GM08714 (cell line): Measurements from ENCODE around the gene NCKAP1.
"Not testable (repeated sequence)": the region's sequence is repeated elsewhere in the genome, so short reads cannot be mapped to it uniquely, and the experiment has no call there.

Source experiments
- H3K4me3 ChIP-seq: fragments of 200-500 bp; sonication (Bioruptor generic); 2 replicates; pipeline ENCODE4 v1.5.1; 2014; ENCODE audit warnings: mild to moderate bottlenecking, low read length, inconsistent platforms
- ZNF274 ChIP-seq: IDR thresholded peaks from 2 replicates; pipeline ENCODE4 v1.6.1; 2012; ENCODE audit warnings: mild to moderate bottlenecking, low read depth, low read length

The NCKAP1 gene

GRCh38 chr2:182895798-182896197 lies 142.5 kb downstream of the NCKAP1 start:
- TF ChIP-seq ZNF274, result no peak

GRCh38 chr2:182895169-182895568 lies 143.1 kb downstream of the NCKAP1 start:
- H3K4me3 ChIP-seq, result no peak overlapping the region

More at GRCh38 chr2:182895798-182896197, 142.5 kb downstream of the NCKAP1 start:
- H3K4me3 ChIP-seq, result no peak overlapping the region

GRCh38 chr2:182894174-182894573 lies 144.1 kb downstream of the NCKAP1 start:
- no peak for TF ChIP-seq ZNF274

More at GRCh38 chr2:182895169-182895568, 143.1 kb downstream of the NCKAP1 start:
- TF ChIP-seq ZNF274, result no peak

GRCh38 chr2:182893666-182894065 lies 144.6 kb downstream of the NCKAP1 start:
- TF ChIP-seq ZNF274, result no peak
- H3K4me3 ChIP-seq, result no peak overlapping the region

More at GRCh38 chr2:182894174-182894573, 144.1 kb downstream of the NCKAP1 start:
- H3K4me3 ChIP-seq, result no peak overlapping the region

GRCh38 chr2:182893035-182893434 lies 145.2 kb downstream of the NCKAP1 start:
- not testable (repeated sequence) for H3K4me3 ChIP-seq

GRCh38 chr2:182891611-182892010 lies 146.6 kb downstream of the NCKAP1 start:
- H3K4me3 ChIP-seq, result no peak overlapping the region
- TF ChIP-seq ZNF274, result no peak

GRCh38 chr2:182890773-182891378 lies 147.4 kb downstream of the NCKAP1 start:
- peak overlapping the region; percentile 15; the same call in 1 of the 2 replicates for H3K4me3 ChIP-seq
- no peak for TF ChIP-seq ZNF274

- no peak for TF ChIP-seq ZNF274
Measured at GRCh38 chr2:182890305-182890704, 148.0 kb downstream of the NCKAP1 start.

GRCh38 chr2:182887753-182888415 lies 150.4 kb downstream of the NCKAP1 start:
- H3K4me3 ChIP-seq, result no peak overlapping the region
- TF ChIP-seq ZNF274, result no peak

More at GRCh38 chr2:182890305-182890704, 148.0 kb downstream of the NCKAP1 start:
- no peak overlapping the region for H3K4me3 ChIP-seq

- TF ChIP-seq ZNF274, result no peak
- no peak overlapping the region for H3K4me3 ChIP-seq
Measured at GRCh38 chr2:182887093-182887492, 151.2 kb downstream of the NCKAP1 start.

- no peak overlapping the region for H3K4me3 ChIP-seq
- no peak for TF ChIP-seq ZNF274
Measured at GRCh38 chr2:182885771-182886170, 152.5 kb downstream of the NCKAP1 start.

- no peak overlapping the region for H3K4me3 ChIP-seq
- TF ChIP-seq ZNF274, result no peak
Measured at GRCh38 chr2:182883451-182883850, 154.8 kb downstream of the NCKAP1 start.

- not testable (repeated sequence) for H3K4me3 ChIP-seq
Measured at GRCh38 chr2:182880100-182880499, 158.2 kb downstream of the NCKAP1 start.

GRCh38 chr2:182876653-182877052 lies 161.6 kb downstream of the NCKAP1 start:
- not testable (repeated sequence) for H3K4me3 ChIP-seq

GRCh38 chr2:182870227-182870626 lies 168.0 kb downstream of the NCKAP1 start:
- no peak overlapping the region for H3K4me3 ChIP-seq
- no peak for TF ChIP-seq ZNF274
